ENCODE measurements around the gene PGM2L1.

PGM2L1 gene

GRCh38 chr11:74398244-74399159 is at the start of gene PGM2L1 (continued):
- peak; percentile 68; the same call in 1 of the 2 replicates for TF ChIP-seq ZBTB7A (tag by site-specific recombination; IDR thresholded peaks at IDR 0.05; ENCODE audit: low read depth)
- TF ChIP-seq ZNF610 (tag by site-specific recombination; IDR thresholded peaks at IDR 0.05; ENCODE audit: borderline replicate concordance) = peak; percentile 73; the same call in 1 of the 2 replicates

- Histone ChIP-seq H3K9me3 (ENCODE audit: control insufficient read depth, insufficient read depth, low read depth, low read length) (no peaks in the 10 kb centered on the region), H3K36me3 (ENCODE audit: control insufficient read depth in 2 of 2, insufficient read depth in 1 of 2, low read length in 2 of 2) (no peaks in the 10 kb centered on the region), H3K4me1 (ENCODE audit: control insufficient read depth, insufficient read depth, low read length) (peaks cover 3% of the 10 kb centered on the region; the same call in 1 of the 2 replicates), H3K4me3 (ENCODE audit: low read depth, low read length) (no peak overlapping the region), H3K27ac (ENCODE audit: extremely low read depth, low read depth, low read length) (no peak overlapping the region)
- TF ChIP-seq ZBTB44 (tag by site-specific recombination; IDR thresholded peaks at IDR 0.05) (no peak), ZNF274 (IDR thresholded peaks at IDR 0.05; ENCODE audit: low read length) (no peak), ZNF274 (tag by site-specific recombination; IDR thresholded peaks at IDR 0.05; ENCODE audit: borderline replicate concordance) (no peak), SP3 (tag by site-specific recombination; IDR thresholded peaks at IDR 0.05) (no peak), ZNF184 (tag by site-specific recombination; IDR thresholded peaks at IDR 0.05) (no peak), ZNF248 (tag by site-specific recombination; IDR thresholded peaks at IDR 0.05) (no peak), BCL6B (tag by site-specific recombination; IDR thresholded peaks at IDR 0.05) (no peak), ZNF549 (tag by site-specific recombination; IDR thresholded peaks at IDR 0.05) (no peak), ZNF214 (tag by site-specific recombination; IDR thresholded peaks at IDR 0.05; ENCODE audit: borderline replicate concordance) (no peak), ZBTB10 (tag by site-specific recombination; IDR thresholded peaks at IDR 0.05) (no peak), ZNF37A (tag by site-specific recombination; IDR thresholded peaks at IDR 0.05) (no peak), BCL11B (tag by site-specific recombination; IDR thresholded peaks at IDR 0.05; ENCODE audit: low read depth) (no peak), GLIS2 (tag by site-specific recombination; IDR thresholded peaks at IDR 0.05) (no peak), ZNF704 (tag by site-specific recombination; IDR thresholded peaks at IDR 0.05) (no peak), ZSCAN5A (tag by site-specific recombination; IDR thresholded peaks at IDR 0.05) (no peak), ZNF175 (tag by site-specific recombination; IDR thresholded peaks at IDR 0.05) (no peak), HIC1 (tag by site-specific recombination; IDR thresholded peaks at IDR 0.05) (no peak), ATF2 (tag by site-specific recombination; IDR thresholded peaks at IDR 0.05; ENCODE audit: low read depth) (no peak), ZNF777 (tag by site-specific recombination; IDR thresholded peaks at IDR 0.05; ENCODE audit: borderline replicate concordance) (no peak), FEZF1 (tag by site-specific recombination; IDR thresholded peaks at IDR 0.05) (no peak)
- ChIA-PET POLR2A (no interaction called here), CTCF (interaction anchor here (0.7 to 13.1 kb wide), 9 partner anchors 10 to 198 kb away, joined by 3 to 221 read pairs (median 4); no protein-coding TSS in a partner anchor)
These were observed 49.5 kb upstream of the PGM2L1 start for GRCh38 chr11:74447720-74448119.

Measured in HEK293 (cell line).